Stomach (tissue), 4 donors: ENCODE measurements around the gene MLST8.

Experiments
- POLR2AphosphoS5 ChIP-seq, 3 donors: sonication (generic); formaldehyde crosslinking; IDR thresholded peaks; one replicate each; pipeline ENCODE4 v1.6.1; 2016; ENCODE audit warnings: antibody characterized with exemption in 3 of 3
- TF ChIP-seq, protein P1 (sequence below), 7 experiments: fragments of 450-650 bp in 4 of 7; fragments of 200-600 bp in 3 of 7; sonication (generic) in 3 of 7; IDR thresholded peaks; one replicate each; pipeline ENCODE4 v1.5.1; 2016 to 2019; ENCODE audit warnings: antibody characterized with exemption in 7 of 7, control low read depth in 2 of 7, mild to moderate bottlenecking in 1 of 7

DNA sequence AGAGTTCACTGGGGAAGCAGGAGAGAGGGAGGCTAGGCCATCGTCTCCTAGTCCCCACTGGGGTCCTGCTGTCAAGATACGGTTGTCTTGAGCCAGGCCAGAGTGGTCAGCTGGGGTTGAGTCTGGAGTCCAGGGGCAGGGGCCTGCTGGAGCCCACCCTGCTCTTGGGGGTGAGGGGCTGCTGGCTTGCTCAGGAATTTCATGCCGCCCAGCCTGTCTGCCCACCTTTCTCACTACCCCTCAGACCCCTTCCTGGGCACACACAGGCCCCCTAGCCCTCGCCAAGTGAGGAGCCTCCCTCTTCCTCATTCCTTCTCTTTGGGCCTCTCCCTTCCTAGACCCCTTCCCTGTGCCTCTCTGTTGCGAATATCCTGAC, 48.4 kb upstream of the MLST8 start:
- TF ChIP-seq, protein P1, sequence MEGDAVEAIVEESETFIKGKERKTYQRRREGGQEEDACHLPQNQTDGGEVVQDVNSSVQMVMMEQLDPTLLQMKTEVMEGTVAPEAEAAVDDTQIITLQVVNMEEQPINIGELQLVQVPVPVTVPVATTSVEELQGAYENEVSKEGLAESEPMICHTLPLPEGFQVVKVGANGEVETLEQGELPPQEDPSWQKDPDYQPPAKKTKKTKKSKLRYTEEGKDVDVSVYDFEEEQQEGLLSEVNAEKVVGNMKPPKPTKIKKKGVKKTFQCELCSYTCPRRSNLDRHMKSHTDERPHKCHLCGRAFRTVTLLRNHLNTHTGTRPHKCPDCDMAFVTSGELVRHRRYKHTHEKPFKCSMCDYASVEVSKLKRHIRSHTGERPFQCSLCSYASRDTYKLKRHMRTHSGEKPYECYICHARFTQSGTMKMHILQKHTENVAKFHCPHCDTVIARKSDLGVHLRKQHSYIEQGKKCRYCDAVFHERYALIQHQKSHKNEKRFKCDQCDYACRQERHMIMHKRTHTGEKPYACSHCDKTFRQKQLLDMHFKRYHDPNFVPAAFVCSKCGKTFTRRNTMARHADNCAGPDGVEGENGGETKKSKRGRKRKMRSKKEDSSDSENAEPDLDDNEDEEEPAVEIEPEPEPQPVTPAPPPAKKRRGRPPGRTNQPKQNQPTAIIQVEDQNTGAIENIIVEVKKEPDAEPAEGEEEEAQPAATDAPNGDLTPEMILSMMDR (IDR thresholded peaks at IDR 0.05): no peak
- TF ChIP-seq POLR2AphosphoS5 (IDR thresholded peaks at IDR 0.05): no peak
